Upper lobe of left lung (tissue), 4 donors: Measurements from ENCODE around the gene SYK.

Source experiments
- CTCF ChIP-seq, 6 experiments: fragments of 450-650 bp in 4 of 6; fragments of 200-600 bp in 2 of 6; sonication (generic) in 2 of 6; IDR thresholded peaks; one replicate each; pipeline ENCODE4 v1.5.1; 2016 to 2019; ENCODE audit warnings: antibody characterized with exemption in 6 of 6
- POLR2A ChIP-seq, 4 donors: fragments of 450-650 bp; IDR thresholded peaks; one replicate each; pipeline ENCODE4 v1.5.1; 2016 to 2017; ENCODE audit warnings: antibody characterized with exemption in 4 of 4, mild to moderate bottlenecking in 2 of 4

DNA sequence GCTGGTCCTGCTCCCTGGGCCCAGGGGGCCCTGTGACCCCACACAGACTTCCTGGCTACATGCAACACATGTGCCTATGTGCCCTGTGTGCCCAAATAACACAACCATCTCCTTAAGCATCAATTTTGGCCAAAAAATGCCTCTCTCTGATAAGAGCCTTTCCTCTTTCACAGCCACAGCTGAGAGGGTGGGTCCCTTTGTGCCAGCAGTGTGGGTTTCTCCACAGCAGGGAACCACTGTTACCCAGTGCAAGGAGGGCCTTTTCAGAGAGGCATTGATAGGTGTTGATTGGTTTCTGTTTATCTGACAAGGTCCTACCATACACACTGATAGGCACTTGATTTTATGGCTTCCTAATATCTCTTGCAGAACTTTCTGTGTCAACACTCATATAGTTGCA is 42.7 kb downstream of the SYK start:
- TF ChIP-seq CTCF (IDR thresholded peaks at IDR 0.05), result no peak
- TF ChIP-seq POLR2A (IDR thresholded peaks at IDR 0.05), result no peak
